Esophagus (tissue), 2 donors: ENCODE results near the gene DGKD. TPM values are rescaled to one million over a fixed set of nuclear protein-coding genes. Genes with fewer than 3 reads are reported as not detected.
"Not testable (repeated sequence)": the region's sequence is repeated elsewhere in the genome, so short reads cannot be mapped to it uniquely, and the experiment has no call there.

Experiments used
- H3K27ac ChIP-seq, 2 donors: one replicate each; pipeline ENCODE4 v1.5.1; 2013; ENCODE audit warnings: low read depth in 2 of 2, mild to moderate bottlenecking in 2 of 2, inconsistent platforms in 1 of 2, low read length in 1 of 2, moderate library complexity in 1 of 2
- H3K27me3 ChIP-seq, 2 donors: one replicate each; pipeline ENCODE4 v1.6.1; 2013; ENCODE audit warnings: low read length in 2 of 2, control low read depth in 1 of 2, mild to moderate bottlenecking in 1 of 2; ENCODE audit not compliant: insufficient read depth in 2 of 2, control insufficient read depth in 1 of 2
- H3K36me3 ChIP-seq, 2 donors: one replicate each; pipeline ENCODE4 v1.6.1; 2013; ENCODE audit warnings: low read length in 1 of 2; ENCODE audit not compliant: control insufficient read depth in 2 of 2, insufficient read depth in 2 of 2
- H3K4me1 ChIP-seq, 2 donors: one replicate each; pipeline ENCODE4 v1.6.1; 2013; ENCODE audit warnings: low read length in 1 of 2; ENCODE audit not compliant: control insufficient read depth in 2 of 2, insufficient read depth in 2 of 2
- H3K4me3 ChIP-seq, 2 donors: one replicate each; pipeline ENCODE4 v1.5.1; 2013; ENCODE audit warnings: low read length in 2 of 2, mild to moderate bottlenecking in 2 of 2, low read depth in 1 of 2, moderate library complexity in 1 of 2
- H3K9me3 ChIP-seq, 2 donors: one replicate each; pipeline ENCODE4 v1.6.1; 2013; ENCODE audit warnings: mild to moderate bottlenecking in 2 of 2, low read depth in 1 of 2, low read length in 1 of 2, moderate library complexity in 1 of 2; ENCODE audit not compliant: control insufficient read depth in 2 of 2, insufficient read depth in 1 of 2
- WGBS, 2 donors: extraction: QIAGEN DNeasy Blood & Tissue Kit; methylation state at CpG; one replicate each; pipeline ENCODE4 v1.1.7; 2013; 5-methylcytosine and 5-hydroxymethylcytosine counted together
- polyA plus RNA-seq, 2 donors: library from polyadenylated mRNA; stranded (reverse); fragments of 200-250 nt; gene quantifications; one replicate each; pipeline ENCODE4 v1.2.3, GENCODE V29; 2013
- donor health status: healthy with polysubstance abuse.
- donor health status: Bipolar disorder and iron deficiency.

The DGKD gene
- polyA plus RNA-seq, 2 donors, result 3.3 to 15.4 TPM

- not testable (repeated sequence) for H3K27me3 ChIP-seq, H3K27ac ChIP-seq, H3K9me3 ChIP-seq, H3K4me3 ChIP-seq, H3K4me1 ChIP-seq, H3K36me3 ChIP-seq
- 93 to 94% methylated on average over 13 of the region's 13 CpGs for WGBS, 2 donors
Observed at GRCh38 chr2:233336091-233336490, 18.2 kb upstream of the DGKD start.

DNA sequence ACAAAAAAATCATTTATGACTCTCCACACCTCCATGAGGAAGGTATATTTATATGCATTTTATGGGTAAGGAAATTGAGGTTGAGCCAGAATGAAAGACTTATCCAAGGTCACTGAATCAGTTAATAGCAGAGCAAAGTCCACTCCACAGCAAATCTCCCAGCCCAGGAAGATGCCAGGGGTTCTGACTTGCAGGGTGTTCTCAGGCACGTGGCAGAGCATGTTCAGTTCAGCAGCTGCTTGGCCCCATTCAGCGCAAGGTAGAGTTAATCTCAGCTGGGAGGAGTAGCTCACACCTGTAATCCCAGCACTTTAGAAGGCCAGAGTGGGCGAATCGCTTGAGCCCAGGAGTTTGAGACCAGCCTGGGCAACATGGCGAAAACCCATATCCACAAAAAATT is 17.8 kb upstream of the DGKD start:
- Histone ChIP-seq H3K4me1 (no peaks in the 10 kb centered on the region), H3K27me3 (no peaks in the 10 kb centered on the region), H3K36me3 (no peaks in the 10 kb centered on the region), H3K27ac (no peak overlapping the region), H3K9me3 (no peaks in the 10 kb centered on the region), H3K4me3 (no peak overlapping the region)
- WGBS, 2 donors, result 70 to 82% methylated on average over 5 of the region's 5 CpGs

- no peaks in the 10 kb centered on the region for H3K27me3 ChIP-seq
- no peaks in the 10 kb centered on the region for H3K4me1 ChIP-seq
- no peak overlapping the region for H3K27ac ChIP-seq
- WGBS, 2 donors, result 77 to 84% methylated on average over 5 of the region's 5 CpGs
- H3K36me3 ChIP-seq, result no peaks in the 10 kb centered on the region
- no peaks in the 10 kb centered on the region for H3K9me3 ChIP-seq
- no peak overlapping the region for H3K4me3 ChIP-seq
Observed at GRCh38 chr2:233338046-233338445, 16.2 kb upstream of the DGKD start.

DNA sequence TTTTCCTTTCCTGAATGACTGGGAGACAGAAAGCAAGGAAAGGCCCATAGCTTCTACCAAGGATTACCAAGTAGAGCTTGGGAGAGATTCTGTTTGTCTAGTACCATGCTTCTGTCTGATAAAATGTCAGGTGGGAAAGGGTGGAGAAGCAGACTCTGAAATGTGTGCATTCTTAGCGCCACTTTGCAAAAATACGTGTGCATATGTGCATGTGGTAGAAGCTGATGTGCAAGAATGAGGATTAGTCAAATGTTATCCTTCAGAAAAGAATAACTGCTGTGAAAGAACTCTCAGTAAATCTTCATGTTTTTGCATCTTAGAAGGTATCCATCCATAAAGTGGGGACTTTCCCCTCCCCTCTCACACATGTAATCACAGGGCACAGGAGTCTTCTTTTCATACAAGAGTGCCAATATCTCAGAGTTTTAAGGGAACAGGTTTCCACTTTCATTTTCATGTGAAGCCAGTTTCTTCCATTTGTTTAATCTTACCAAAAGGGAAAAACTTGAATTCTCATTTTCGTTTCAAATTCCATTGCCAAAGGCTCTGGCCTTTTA is 15.4 kb upstream of the DGKD start:
- Histone ChIP-seq H3K27me3 (no peaks in the 10 kb centered on the region), H3K4me3 (no peak overlapping the region), H3K27ac (no peak overlapping the region), H3K9me3 (no peaks in the 10 kb centered on the region), H3K36me3 (no peaks in the 10 kb centered on the region), H3K4me1 (no peaks in the 10 kb centered on the region)
- WGBS, 2 donors, result 62 to 74% methylated on average over 3 of the region's 3 CpGs

DNA sequence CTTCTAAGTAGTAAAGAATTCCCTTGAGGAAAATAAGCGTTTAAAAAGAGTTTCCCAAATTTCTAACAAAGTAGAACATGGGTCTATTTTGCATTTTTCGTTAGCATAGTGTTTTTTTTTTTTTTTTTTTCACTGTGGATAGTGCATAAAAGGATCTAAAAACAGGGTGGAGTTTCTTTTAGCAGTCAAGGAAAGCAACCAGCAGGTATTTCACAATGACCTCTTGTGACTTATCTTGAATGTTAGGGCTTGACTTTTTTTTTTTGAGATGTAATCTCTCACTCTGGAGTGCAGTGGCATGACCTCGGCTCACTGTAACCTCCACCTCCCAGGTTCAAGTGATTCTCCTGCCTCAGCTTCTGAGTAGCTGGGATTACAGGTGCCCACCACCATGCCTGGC is 14.9 kb upstream of the DGKD start:
- no peaks in the 10 kb centered on the region for H3K4me1 ChIP-seq
- 39% methylated on average over 3 of the region's 3 CpGs for WGBS, 2 donors

GRCh38 chr2:233341296-233341695 is 13.0 kb upstream of the DGKD start:
- no peak overlapping the region for H3K4me3 ChIP-seq
- no peaks in the 10 kb centered on the region for H3K9me3 ChIP-seq
- H3K36me3 ChIP-seq, result no peaks in the 10 kb centered on the region
- H3K27ac ChIP-seq, result no peak overlapping the region
- 94 to 97% methylated on average over 3 of the region's 3 CpGs for WGBS, 2 donors
- no peaks in the 10 kb centered on the region for H3K27me3 ChIP-seq
- no peaks in the 10 kb centered on the region for H3K4me1 ChIP-seq

More for the DNA sequence above, 14.9 kb upstream of the DGKD start:
- no peak overlapping the region for H3K4me3 ChIP-seq
- no peaks in the 10 kb centered on the region for H3K27me3 ChIP-seq
- no peaks in the 10 kb centered on the region for H3K36me3 ChIP-seq
- H3K27ac ChIP-seq, result no peak overlapping the region
- H3K9me3 ChIP-seq, result no peaks in the 10 kb centered on the region

DNA sequence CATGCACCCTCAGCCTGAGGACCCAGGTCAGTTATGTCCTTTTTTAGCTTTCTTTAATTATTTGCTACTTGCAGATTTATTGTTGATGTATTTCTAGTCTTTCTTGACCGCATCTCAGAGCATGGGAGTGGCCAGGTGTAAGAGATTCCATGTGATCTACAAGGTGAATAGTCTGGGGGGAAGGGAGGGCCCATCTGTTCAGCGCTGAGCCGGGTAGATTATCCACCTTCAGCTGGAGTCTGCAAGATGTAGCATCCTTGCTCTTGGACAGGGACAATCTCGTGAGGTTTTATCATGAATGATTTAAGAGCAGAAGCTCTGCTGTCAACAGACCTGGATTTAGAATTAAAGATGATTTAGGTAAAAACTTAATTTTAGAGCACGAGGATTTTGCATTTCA is 12.0 kb upstream of the DGKD start:
- H3K4me3 ChIP-seq, result no peak overlapping the region
- H3K4me1 ChIP-seq, result no peaks in the 10 kb centered on the region
- no peaks in the 10 kb centered on the region for H3K36me3 ChIP-seq
- H3K27ac ChIP-seq, result no peak overlapping the region
- H3K9me3 ChIP-seq, result no peaks in the 10 kb centered on the region
- 85 to 90% methylated on average over 5 of the region's 5 CpGs for WGBS, 2 donors
- no peaks in the 10 kb centered on the region for H3K27me3 ChIP-seq

DNA sequence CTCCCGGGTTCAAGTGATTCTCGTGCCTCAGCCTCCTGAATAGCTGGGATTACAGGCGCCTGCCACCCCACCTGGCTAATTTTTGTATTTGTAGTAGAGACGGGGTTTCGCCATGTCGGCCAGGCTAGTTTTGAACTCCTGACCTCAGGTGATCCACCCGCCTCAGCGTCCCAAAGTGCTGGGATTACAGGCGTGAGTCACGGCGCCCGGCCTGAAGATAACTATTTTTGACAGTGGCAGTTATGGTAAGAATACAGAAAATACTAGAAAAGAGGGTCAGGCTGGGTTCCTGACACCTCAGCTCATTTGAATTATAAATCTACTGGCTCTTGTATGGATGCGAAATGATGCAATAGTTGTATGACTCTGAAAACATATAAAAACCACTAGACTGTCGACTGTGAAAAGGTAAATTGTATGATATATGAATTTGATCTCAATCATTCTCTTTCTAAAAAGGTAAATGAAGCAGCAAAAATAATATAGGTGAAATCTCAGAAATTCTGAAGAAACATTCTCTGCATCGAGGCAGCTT is 11.1 kb upstream of the DGKD start:
- H3K27me3 ChIP-seq, result no peaks in the 10 kb centered on the region
- WGBS, 2 donors, result 90 to 91% methylated on average over 15 of the region's 15 CpGs
- H3K4me3 ChIP-seq, result no peak overlapping the region
- no peak overlapping the region for H3K27ac ChIP-seq
- H3K36me3 ChIP-seq, result no peaks in the 10 kb centered on the region
- H3K4me1 ChIP-seq, result no peaks in the 10 kb centered on the region
- no peaks in the 10 kb centered on the region for H3K9me3 ChIP-seq

GRCh38 chr2:233346376-233346775 is 7.9 kb upstream of the DGKD start:
- Histone ChIP-seq H3K36me3 (no peaks in the 10 kb centered on the region), H3K4me1 (no peaks in the 10 kb centered on the region), H3K9me3 (no peaks in the 10 kb centered on the region), H3K27me3 (no peaks in the 10 kb centered on the region), H3K27ac (no peak overlapping the region), H3K4me3 (no peak overlapping the region)
- 92 to 94% methylated on average over 12 of the region's 12 CpGs for WGBS, 2 donors

DNA sequence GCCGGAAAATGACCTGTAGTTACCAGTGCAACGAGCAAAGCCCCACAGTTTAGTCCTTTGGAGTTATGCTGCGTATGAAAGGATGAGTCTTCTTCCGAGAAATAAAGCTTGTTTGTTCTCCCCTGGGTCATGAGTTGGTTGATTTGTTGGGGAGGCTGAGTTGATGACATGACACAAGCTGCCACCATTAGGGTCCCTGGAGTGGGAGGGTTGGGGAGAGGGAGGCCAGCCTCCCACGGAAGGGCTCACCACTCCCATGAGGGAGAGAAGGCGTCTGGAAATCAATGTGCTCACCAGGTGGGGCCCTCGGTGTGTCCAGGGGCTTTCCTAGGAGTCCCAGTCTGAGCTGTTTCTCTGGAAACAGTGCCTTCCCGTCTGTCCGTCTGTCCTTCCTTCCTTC is 7.4 kb upstream of the DGKD start:
- 78 to 84% methylated on average over 9 of the region's 9 CpGs for WGBS, 2 donors

More for the DNA sequence above, 7.4 kb upstream of the DGKD start:
- H3K4me3 ChIP-seq, result no peak overlapping the region
- H3K27ac ChIP-seq, result no peak overlapping the region
- H3K9me3 ChIP-seq, result no peaks in the 10 kb centered on the region
- no peaks in the 10 kb centered on the region for H3K4me1 ChIP-seq
- H3K36me3 ChIP-seq, result no peaks in the 10 kb centered on the region
- no peaks in the 10 kb centered on the region for H3K27me3 ChIP-seq
